GM19035 (cell line): ENCODE measurements around the gene NDST3.

ENCODE experiments used
- ATAC-seq: cut with Tn5 transposase; IDR thresholded peaks from one replicate; pipeline ENCODE4 v1.9.1; 2021; ENCODE audit not compliant: unreplicated experiment

Gene NDST3

DNA sequence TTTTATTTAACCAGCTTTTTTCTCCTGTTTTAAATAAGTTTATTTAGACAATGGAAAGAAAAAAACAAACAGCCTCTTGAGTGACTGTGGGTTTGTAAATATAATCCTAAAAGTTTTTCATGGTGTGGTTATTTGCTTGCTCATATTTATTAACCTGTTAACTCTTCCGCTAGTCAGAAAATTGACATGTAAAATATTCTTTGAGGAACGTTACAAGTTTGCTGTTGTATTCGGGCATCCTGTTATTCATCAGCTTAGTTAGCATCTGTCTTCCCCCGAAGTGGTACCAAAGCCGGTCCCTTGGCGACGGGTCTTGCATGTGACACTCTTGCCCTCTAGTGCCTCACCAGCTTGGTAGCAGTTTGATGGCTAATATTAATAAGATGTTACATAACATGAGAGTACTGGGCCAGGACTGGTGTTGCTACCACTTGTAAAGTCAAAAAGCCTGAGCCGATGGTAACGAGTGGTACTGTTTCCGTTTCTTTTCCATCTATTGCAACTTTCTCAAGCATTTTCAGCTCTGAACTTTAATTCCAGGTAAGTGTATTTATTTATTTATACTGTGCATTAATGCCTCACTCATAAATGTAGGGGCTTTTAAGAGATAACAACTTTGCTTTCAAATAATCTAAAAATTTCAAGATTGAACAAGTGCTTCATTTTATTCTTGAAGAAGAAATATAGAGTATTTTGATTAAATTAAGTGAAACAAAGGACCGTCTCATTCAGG is at the start of gene NDST3:
Gene NDST3 (plus strand): TSS at position 434 of the 733 bp plus-strand sequence. CDS start 19,425 bp downstream, outside the sequence.
- ATAC-seq: no peak

DNA sequence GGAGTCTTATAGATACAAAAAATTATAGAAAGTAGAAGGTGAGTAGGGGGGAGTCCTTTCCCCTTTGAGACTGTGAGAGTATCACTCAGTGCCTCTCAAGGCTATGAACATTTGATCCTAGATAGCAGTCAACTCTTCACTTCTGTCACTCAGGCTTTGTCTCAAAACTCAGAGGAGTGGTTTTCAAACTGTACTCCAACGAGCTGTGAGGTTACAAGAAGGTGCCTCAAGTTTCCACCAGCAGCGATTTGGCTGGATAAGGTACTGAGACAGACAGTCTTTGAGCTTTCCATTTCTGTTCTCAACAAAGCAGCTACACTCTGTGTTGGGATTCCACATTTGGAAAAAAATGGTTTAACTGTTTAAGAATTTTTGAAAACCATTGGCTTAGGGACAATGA is 48.0 kb upstream of the NDST3 start:
- ATAC-seq: no peak

DNA sequence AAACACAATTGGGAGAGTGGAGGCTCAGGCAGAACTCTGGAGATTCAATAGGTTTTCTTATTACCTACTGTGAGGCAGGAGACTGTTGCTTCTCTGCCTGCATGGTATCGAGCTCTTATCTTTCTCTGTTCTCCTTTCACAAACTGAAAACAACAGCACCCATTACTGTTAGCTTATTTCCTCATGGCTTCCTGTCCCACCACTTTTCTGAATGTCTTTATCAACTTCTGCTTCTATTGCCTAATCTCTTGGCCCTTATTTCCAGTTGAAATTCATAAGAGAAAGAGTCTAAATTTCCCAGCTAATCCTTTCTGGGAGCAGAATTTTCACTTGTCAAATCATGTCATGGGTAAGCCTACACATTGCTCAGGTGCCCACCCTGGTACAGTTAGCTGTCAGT is 46.8 kb upstream of the NDST3 start:
- ATAC-seq: no peak

DNA sequence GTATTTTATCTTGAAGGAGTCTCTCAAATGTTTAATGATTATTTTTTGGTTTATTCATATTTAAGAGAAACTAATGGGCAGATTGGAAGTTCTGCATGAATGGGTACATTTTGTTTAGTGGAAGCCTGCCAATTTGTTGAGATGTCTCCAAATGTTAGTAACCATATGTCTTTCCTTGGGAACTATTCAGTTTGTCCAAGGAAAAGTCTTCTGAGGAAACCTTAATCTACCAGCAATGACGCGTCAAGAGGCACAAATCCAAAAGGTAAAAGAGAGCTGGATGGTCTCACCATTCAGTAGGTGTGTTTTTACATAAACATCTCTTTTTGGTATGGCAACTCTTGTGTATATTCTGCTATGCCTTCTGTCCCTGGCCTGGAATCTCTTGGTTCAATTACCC is 37.4 kb upstream of the NDST3 start:
- ATAC-seq: no peak

DNA sequence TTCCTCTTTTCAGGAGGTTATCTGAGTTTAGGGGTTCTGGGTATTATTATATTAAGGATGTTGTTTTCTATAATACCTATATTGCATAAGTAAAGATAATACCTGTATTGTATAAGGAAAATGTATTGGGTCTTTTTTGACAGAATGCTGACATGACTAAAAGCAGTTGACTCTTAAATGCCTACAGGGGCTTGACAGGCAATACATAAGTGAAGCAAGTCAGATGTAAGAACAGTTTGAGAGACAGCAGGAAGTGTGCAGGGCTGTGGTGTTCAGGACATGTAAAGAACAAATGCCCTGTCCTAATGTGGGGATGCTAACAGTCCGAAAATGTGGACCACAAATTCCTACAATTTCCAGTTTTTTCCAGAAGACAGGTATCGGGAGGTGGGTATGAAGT is 30.2 kb upstream of the NDST3 start:
- ATAC-seq: no peak

DNA sequence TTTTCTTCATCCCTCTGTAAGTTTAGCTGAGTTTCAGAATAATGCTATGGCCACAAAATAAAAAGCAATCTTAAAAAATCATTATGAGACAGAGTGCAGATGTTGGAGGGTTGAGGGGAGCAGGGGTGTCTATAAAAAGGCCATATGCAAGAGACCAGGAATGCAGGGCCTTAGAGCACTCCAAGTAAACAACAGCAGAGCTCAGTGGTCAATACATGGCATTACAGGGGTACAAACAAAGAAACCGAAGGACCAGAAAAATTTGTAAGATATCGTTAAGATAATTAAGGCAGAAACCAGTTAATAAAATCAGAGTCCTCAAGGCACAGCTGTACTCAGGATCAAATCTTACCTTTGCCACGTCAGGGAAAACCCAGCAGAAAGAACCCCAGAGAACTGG is 28.4 kb upstream of the NDST3 start:
- ATAC-seq: no peak

DNA sequence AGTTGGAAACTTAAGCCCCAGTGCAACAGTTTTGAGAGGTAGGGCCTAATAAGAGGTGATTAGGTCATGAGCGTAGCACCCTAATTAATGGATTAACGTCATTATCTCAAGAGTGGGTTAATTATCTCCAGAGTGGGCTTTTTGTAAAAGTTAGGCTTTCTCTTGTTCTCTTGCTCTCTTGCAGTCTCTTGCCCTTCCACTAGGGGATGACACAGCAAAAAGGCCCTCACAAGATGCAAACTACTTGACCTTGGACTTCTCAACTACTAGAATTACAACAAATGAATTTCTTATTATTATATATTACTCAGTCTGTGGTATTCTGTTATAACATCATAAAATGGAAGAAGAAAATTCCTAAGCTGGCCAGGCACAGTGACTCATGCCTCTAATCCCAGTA is 22.1 kb upstream of the NDST3 start:
- ATAC-seq: no peak

DNA sequence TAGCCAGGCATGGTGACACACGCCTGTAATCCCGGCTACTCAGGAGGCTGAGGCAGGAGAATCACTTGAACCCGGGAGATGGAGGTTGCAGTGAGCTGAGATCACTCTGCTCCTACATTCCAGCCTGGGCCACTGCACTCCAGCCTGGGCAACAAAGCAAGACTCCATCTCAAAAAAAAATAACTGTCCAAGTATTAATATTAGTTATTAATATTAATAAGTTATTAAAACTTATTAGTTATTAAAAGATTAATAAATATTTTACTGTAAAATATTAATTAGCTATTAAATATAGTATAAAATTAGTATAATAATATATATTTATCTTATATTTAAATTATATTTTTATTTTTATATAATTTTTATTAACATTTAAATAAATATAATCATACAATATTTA is 19.5 kb upstream of the NDST3 start:
- no peak for ATAC-seq

DNA sequence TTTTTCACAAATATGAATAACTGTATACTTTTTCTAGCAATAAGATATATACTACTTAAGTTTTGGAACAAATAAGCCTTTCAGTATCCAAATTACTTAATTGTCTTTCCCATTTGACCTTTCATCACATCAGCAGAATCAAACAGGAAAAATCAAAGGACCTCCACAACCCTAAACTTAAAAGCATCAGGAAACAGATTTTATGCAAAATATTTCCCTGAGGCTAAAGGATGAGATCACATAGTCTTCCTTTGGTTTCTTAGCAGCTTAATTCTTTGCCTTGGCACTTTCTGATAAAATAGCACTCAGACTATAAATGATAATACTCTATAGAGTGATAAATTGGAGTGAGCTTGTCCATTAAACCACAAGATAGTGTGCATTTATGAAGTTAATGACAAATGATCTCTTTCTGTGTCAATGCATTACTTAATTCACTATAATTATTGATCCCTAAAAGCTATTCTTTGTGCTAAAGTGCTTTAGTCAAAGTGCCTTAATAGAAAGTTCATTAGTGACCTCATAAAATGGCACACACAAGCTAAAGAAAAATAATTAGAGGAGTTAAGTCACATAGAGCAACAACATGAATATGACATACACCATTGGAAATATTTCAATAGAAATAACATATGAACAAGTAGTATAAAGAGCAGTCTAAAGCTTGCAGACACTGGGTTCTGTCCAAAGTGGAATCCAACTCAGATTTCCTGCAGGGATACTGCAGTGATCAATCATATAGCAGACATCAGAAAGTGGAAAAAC is 15.7 kb upstream of the NDST3 start:
- no peak for ATAC-seq

DNA sequence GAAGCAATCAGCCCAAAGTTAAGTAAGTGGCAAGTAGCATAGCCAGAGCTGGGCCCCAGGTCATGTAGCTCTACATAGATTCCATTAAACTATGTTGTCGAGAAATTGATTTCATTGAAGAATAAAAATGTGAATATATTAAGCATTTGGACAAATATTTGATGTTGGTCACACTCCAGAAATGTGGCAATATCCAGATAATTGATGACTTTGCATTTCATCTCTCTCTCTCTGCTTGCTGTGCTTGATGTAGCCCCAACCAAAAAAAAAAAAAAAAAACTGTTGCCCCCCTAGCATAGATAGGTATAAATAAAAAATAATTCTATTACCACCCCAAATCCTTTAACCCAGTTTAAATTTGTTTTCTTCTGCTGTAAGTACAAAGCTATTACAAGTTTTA is 7.5 kb upstream of the NDST3 start:
- ATAC-seq: no peak

DNA sequence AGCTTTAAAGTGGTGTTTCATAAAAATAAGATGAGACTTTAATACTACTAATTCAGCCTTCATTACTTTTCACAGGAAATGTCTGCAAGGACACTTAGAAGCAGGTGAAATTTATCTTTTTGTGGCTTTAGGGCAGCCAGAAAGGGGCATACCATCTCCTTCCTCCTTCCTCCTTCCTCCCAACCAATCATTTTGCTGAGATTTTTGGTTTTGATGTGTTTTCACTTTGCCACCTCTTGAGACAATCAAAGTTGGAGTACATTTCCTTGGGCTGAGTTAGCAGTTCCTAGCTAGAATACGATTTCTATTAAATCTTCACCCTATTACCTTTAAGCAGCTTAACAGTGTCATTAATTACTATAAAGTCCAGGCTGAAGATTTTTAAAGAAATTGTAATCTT is 5.1 kb upstream of the NDST3 start:
- ATAC-seq: no peak

DNA sequence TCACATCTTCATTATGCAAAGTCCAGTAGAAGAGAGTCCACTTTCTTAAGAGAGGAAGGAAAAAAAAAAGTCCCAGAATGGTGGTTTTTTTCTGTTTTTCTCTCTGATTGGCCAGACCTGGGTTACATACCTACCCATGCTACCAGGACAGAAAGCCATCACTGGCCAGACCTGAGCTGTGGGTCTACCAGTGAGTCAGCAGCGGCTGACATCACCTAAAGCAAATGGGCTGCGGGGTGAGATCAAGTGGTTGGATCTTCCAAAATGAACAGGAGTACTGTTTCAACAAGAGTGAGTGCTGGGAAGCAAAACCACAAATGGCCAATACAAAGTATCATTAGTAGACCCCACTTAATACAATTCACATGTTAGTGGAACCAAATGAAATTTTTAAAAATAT is 1.6 kb upstream of the NDST3 start:
- ATAC-seq: no peak

DNA sequence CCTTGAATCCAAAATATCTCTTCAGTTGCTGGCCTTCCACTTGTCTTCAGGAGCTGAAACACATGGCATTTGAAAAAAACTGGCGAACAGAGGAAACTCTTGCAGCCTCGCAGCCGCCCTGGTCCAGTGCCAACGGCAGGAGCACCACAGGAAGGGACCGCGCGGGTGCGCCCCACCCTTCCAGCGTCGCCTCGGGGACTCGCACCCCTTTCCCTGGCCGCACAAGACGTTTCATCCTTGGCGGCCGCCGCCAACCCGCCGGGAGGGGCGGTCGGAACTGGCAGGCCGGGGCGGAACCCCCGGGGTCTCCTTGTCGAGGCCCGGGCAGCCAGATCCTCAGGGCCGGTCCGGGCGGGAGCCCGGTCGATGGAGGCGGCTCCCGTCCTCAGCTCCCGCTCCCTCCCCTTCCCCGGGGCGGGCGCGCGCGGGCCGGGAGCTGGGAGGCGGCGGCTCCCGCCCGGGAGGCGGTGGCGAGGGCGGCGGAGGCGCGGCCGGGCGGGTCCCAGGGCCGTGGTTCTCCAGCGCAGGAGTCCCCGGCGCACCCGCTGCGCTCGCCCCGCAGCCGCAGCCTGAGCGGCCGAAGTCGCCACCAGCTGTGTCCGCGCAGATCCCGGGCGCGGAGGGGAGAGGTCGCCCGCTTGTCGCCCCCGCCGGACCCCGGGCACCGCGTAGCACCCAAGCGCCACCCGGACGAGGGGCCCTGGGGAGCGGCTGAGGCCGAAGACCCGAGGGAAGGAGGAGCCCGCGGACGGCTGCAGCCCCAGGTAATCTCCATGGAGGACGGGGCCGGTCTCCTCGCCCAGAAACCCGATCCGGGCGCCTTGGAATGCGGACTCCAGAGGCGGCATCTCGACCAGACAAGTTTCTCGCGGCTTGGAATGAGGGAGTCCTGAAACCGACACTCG is 886 bp upstream of the NDST3 start:
- no peak for ATAC-seq

DNA sequence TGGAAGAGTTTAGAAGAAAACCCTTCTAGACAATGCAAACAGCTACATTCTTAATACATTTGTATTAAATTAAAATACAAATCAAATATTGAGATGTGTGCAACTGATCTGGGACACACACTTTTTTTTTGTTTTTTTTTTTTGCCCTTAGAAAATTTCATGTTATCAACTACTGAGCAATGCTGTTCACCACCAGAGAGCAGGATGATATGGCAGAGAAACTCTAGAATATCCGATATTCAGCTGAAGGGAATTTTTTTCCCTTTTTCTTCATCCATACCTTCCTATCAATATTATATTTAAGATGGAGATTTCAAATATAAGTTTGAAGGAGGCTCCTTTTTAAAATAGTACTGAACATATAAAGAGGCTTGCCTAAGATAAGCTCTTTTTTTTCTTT is 1.0 kb downstream of the NDST3 start:
- no peak for ATAC-seq

DNA sequence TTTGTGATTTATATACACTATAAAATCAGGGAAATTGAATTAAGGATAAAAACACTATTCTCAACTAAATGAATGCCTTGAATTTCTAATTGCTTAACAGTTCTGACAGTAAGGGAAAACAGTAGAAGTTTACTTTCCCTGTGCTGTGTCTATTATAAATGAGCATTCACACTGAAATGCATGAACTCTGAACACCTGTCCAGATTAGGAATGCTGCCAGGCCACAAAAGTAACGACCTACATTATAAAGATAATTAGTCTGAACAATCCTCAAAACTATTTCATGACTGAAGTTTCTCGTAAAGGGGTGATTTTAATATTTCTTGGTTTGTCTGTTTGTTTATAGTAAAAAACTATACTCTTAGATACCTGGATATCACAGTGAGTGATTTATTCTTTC is 2.0 kb downstream of the NDST3 start:
- ATAC-seq: no peak

DNA sequence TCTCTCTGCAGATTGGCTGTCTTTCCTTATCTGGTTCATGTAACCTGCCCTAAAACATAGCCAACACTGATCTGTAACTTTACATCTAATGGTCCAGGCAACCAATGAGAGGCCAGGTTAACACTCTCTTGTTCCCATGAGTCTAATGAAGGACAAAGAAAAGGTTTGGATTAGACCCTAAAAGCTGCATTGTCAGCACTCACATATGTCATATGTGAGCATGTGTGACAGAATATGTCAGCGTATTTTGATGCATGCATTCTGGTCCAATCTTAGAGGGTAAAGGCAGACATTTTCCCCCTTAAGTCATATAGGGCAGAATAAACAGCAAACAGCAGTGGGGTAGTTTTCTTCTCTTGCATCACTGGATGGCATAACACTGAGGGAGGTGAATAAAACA is 3.7 kb downstream of the NDST3 start:
- ATAC-seq: no peak

DNA sequence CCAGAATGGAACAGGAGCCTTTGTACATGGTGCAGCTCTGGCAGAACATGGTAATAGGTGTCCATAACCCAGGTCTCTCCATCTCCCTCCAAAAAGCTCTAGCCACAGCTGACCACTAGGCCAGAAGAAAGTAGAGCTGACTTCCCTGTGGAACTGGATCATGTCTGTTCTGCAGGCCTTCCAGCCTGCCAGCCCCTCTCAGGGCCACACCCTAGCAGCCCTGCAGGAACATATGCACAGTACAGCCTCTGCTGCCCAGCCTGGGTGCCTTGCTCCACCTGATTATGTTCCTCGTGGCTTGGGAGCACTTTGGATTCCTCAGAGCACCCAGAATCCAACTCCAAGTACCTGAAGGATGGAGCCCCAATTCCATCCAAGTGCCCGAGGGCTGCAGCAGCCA is 12.0 kb downstream of the NDST3 start:
- ATAC-seq: no peak

DNA sequence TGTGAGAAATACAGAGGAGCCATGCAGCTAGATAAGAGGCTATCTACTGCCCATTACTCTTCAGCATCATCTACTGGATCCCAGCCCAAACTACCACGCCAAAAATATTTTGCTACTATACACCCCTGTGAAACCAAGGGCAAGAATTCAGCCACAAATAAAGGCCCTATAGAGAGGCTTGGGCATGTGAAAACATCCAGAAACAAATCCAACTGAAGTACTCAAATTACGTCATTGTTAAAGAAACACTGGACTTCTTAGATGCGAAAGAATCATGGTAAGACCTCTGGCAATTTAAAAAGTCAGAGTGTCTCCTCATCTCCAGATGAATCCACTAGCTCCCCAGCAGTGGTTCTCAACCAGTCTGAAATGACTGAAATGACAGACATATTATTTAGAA is 12.8 kb downstream of the NDST3 start:
- ATAC-seq: no peak

DNA sequence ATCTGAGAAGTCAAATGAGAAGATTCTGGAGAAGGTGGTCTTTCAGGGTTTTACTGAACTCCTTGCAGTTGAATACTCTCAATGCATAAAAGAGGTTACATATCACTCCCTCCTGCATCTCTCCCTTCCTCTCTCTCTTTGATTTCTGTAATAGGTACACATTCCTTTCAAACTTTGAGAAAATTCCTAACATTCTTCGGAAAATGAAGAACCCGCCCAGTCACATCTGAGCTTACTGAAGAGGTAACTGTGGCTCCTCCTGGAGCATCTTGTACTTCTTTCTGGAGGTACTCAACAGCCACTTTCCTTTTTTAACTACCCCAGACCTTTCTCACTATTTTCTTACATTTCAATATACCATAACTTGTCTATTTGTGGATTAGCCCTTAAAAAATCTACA is 24.7 kb downstream of the NDST3 start:
- ATAC-seq: no peak

DNA sequence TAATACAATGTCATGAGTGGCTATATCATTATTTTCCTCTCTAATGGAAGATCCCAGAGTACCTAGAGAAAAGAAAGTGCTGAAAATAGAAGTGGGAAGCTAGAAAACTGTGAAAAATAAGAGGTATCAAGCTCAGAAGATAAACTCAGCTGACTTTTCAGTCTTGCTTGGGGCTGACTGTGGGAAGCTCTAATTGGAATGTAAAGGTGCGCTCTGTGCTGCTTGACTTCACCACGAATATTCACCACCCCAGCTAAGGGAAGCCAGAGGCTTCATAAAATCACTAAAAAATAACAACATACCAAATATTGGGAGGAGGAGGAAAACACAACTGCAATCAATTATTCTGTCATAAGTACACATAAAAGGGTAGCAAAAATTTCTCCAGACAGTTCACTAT is 25.1 kb downstream of the NDST3 start:
- ATAC-seq: no peak

DNA sequence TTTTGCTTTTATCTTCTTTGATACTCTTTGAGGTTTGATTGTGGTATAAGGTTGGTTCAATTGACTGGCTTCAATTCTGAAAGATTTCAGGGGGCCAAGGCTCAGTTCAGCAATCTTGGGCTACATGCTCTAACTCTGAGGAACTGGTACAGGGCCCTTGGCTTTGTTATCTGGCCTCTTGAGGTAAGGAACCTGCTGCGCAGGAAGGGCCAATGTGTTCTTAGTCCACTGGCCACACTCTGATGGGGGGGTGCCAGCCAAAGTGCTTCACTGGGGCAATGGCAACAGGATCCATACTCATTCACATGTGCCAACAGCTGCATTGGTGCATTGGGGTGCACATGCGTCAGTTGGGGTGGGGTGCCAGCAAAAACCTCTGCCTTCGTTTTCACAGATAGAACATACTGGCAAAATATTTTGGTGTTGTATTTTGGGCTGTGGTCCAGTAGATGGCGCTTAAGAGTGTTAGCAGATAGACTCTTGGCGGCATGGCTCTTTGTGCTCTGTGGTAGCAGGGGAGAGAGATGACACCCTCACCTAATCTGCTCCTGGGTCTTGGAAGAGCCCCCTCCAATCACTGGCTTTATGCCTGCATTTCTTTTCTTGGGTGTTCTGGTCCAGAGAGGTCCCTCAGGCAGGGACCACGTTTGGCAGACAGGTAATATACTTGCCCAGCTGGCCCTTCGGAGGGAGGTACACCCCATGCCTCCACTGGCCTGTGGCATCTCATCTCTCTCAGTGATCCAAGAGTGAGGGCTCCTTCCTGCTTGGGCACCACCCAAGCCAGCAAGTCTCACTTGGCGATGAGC is 42.9 kb downstream of the NDST3 start:
- peak; percentile 80 for ATAC-seq
